ENCODE data around the gene SLC15A5.

DNA sequence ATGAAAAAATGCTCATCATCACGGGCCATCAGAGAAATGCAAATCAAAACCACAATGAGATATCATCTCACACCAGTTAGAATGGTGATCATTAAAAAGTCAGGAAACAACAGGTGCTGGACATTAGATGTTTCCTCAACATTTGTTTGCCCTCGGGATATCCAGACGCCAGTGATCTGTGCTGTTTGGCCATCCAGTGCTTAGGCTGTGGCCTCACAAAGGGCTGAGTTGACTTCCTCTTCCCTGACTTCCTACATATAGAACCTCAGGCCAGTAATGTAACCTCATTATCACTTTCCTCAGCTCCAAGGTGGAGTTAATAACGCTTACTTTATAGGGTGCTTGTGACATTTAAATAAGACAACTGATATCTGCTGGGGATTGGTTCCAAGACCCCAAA, 51.8 kb downstream of the SLC15A5 start:
- TF ChIP-seq, protein P1, sequence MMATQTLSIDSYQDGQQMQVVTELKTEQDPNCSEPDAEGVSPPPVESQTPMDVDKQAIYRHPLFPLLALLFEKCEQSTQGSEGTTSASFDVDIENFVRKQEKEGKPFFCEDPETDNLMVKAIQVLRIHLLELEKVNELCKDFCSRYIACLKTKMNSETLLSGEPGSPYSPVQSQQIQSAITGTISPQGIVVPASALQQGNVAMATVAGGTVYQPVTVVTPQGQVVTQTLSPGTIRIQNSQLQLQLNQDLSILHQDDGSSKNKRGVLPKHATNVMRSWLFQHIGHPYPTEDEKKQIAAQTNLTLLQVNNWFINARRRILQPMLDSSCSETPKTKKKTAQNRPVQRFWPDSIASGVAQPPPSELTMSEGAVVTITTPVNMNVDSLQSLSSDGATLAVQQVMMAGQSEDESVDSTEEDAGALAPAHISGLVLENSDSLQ (IDR thresholded peaks at IDR 0.05): no peak
- TF ChIP-seq SUZ12 (IDR thresholded peaks at IDR 0.05) (no peak), FOXK2 (IDR thresholded peaks at IDR 0.05) (no peak), L3MBTL2 (conservative IDR thresholded peaks at IDR 0.05) (no peak), FOXM1 (IDR thresholded peaks at IDR 0.05; ENCODE audit: borderline replicate concordance) (no peak), FOXA1 (IDR thresholded peaks at IDR 0.05) (no peak), ZNF384 (IDR thresholded peaks at IDR 0.05) (no peak), SP1 (IDR thresholded peaks at IDR 0.05) (no peak), ARNT (IDR thresholded peaks at IDR 0.05) (no peak), TARDBP (IDR thresholded peaks at IDR 0.05) (no peak), BHLHE40 (IDR thresholded peaks at IDR 0.05; ENCODE audit: borderline replicate concordance) (no peak), NFRKB (IDR thresholded peaks at IDR 0.05) (no peak), ELF4 (IDR thresholded peaks at IDR 0.05) (no peak), CTBP1 (IDR thresholded peaks at IDR 0.05; ENCODE audit: borderline replicate concordance) (no peak)
